Activated CD4-positive, alpha-beta memory T cell treated with anti-CD3 and anti-CD28 coated beads for 36 hours (primary cell): ENCODE results near the gene ZRANB1. TPM values are rescaled to one million over a fixed set of nuclear protein-coding genes. Genes with fewer than 3 reads are reported as not detected.
"Not testable (repeated sequence)": the region's sequence is repeated elsewhere in the genome, so short reads cannot be mapped to it uniquely, and the experiment has no call there.

ENCODE experiments used
- CTCF ChIA-PET: fragments of 350-600 bp; sonication (Branson Sonifier 250); formaldehyde crosslinking; loops from one replicate; lab custom pipeline; 2021; ENCODE audit warnings: antibody characterized with exemption, inconsistent platforms; lab: Charles Lee
- POLR2A ChIA-PET: fragments of 350-600 bp; sonication (Branson Sonifier 250); formaldehyde crosslinking; loops from one replicate; lab custom pipeline; 2021; ENCODE audit warnings: antibody characterized with exemption; lab: Charles Lee
- DNase-seq: peaks from one replicate; pipeline ENCODE4 v3.0.0-alpha.2; 2020
- H3K27ac Mint-ChIP-seq: one replicate; pipeline ENCODE4 v1.8.0; 2021; ENCODE audit warnings: mixed read lengths
- H3K27me3 Mint-ChIP-seq: one replicate; pipeline ENCODE4 v1.8.0; 2021; ENCODE audit warnings: mixed read lengths
- H3K36me3 Mint-ChIP-seq: one replicate; pipeline ENCODE4 v1.8.0; 2021; ENCODE audit warnings: mixed read lengths
- H3K4me1 Mint-ChIP-seq: one replicate; pipeline ENCODE4 v1.8.0; 2021; ENCODE audit warnings: low read depth, mixed read lengths
- H3K4me3 Mint-ChIP-seq: one replicate; pipeline ENCODE4 v1.8.0; 2021; ENCODE audit warnings: mild to moderate bottlenecking, mixed read lengths
- H3K9me3 Mint-ChIP-seq: one replicate; pipeline ENCODE4 v1.8.0; 2021; ENCODE audit warnings: mixed read lengths
- intact Hi-C: fragments of 100-400 bp; cut with micrococcal nuclease; formaldehyde crosslinking; loops from one replicate; pipeline ENCODE4 v1.15.1; 2023
- total RNA-seq, 2 experiments: library from RNA; stranded (reverse); gene quantifications; one replicate each; pipeline ENCODE4 v1.2.3, GENCODE V29; 2021

ZRANB1 gene
- total RNA-seq, 2 experiments from 2014 or later, result 10.5 to 10.8 TPM

DNA sequence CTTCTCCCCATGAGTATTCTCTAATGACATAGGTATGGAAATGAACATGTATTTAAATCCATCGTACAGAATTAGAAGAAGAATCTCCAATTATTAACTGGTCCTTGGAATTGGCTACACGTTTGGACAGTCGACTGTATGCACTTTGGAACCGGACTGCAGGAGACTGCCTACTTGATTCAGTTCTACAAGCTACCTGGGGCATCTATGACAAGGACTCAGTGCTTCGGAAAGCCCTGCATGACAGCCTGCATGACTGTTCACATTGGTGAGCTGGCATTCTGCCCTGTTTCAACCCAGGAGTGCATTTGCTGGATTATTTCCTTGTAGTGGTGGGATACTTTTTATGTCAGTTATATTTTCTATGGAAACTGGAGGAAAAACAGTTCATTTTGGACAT lies 32.2 kb downstream of the ZRANB1 start:
- no peaks in the 10 kb centered on the region for H3K9me3 Mint-ChIP-seq
- peaks cover 17% of the 10 kb centered on the region for H3K4me1 Mint-ChIP-seq
- H3K4me3 Mint-ChIP-seq, result no peak overlapping the region
- ChIA-PET CTCF (no interaction called here), POLR2A (no interaction called here)
- DNase-seq, result no peak
- no peaks in the 10 kb centered on the region for H3K27me3 Mint-ChIP-seq
- H3K27ac Mint-ChIP-seq, result no peak overlapping the region
- intact Hi-C loops, result no loop called here
- peaks cover 15% of the 10 kb centered on the region for H3K36me3 Mint-ChIP-seq

DNA sequence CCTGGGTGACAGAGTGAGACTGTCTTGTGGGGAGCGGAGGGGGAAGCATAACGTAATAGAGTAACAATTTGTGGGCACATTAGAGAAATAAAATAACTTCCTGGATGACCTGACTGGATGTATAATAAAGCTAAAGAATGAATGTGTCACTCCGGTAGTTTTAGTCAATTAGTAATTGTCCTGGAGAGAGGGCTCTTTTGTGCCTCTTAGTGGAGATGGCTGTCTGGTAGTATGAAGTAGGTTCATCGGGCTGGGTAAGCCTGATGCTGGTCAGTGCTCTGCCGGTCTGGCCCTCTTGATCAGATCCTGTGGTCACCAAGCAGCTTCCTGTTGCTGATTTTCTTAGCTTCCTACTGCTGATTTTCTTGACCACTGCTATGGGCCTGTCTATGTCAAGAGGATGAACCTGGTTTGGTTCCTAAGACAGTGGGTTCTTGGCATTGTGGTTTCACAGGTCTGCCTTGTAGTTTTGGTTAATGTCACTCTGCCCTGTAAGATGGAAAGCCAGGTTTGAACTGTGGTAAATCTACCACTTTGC lies 34.1 kb downstream of the ZRANB1 start:
- Mint-ChIP-seq H3K36me3 (peaks cover 17% of the 10 kb centered on the region), H3K27ac (no peak overlapping the region)
- intact Hi-C loops, result loop anchor here (5.0 kb wide), 2 partner anchors 34 to 59 kb away; partner anchors contain the start of gene ZRANB1

DNA sequence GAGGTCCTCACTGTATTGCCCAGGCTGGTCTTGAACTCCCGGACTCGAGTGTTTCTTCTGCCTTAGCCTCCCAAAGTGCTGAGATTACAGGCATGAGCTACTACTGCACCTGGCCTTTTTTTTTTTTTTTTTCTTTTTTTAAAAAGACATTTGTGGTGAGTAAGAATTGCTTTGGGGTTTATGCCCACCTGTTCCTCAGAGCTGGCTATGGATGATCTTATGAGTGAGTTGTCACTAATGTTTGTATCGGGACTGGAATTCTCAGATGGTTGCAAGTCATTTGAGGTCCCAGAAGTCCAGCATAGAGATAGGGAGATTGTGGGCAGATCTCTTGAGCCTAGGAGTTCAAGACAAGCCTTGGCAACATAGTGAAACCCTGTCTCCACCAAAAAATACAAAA lies 35.2 kb downstream of the ZRANB1 start:
- intact Hi-C loops, result loop anchor here (5.0 kb wide), 2 partner anchors 35 to 60 kb away; partner anchors contain the start of gene ZRANB1
- H3K4me1 Mint-ChIP-seq, result peaks cover 8% of the 10 kb centered on the region
- peaks cover 23% of the 10 kb centered on the region for H3K36me3 Mint-ChIP-seq
- H3K9me3 Mint-ChIP-seq, result no peaks in the 10 kb centered on the region
- H3K27ac Mint-ChIP-seq, result no peak overlapping the region
- ChIA-PET POLR2A (no interaction called here), CTCF (no interaction called here)
- H3K4me3 Mint-ChIP-seq, result no peak overlapping the region
- DNase-seq, result no peak
- H3K27me3 Mint-ChIP-seq, result no peaks in the 10 kb centered on the region

More for the DNA sequence above, 34.1 kb downstream of the ZRANB1 start:
- DNase-seq, result no peak
- Mint-ChIP-seq H3K9me3 (no peaks in the 10 kb centered on the region), H3K27me3 (no peaks in the 10 kb centered on the region), H3K4me3 (no peak overlapping the region), H3K4me1 (peaks cover 14% of the 10 kb centered on the region)
- CTCF ChIA-PET, result no interaction called here
- POLR2A ChIA-PET, result no interaction called here

DNA sequence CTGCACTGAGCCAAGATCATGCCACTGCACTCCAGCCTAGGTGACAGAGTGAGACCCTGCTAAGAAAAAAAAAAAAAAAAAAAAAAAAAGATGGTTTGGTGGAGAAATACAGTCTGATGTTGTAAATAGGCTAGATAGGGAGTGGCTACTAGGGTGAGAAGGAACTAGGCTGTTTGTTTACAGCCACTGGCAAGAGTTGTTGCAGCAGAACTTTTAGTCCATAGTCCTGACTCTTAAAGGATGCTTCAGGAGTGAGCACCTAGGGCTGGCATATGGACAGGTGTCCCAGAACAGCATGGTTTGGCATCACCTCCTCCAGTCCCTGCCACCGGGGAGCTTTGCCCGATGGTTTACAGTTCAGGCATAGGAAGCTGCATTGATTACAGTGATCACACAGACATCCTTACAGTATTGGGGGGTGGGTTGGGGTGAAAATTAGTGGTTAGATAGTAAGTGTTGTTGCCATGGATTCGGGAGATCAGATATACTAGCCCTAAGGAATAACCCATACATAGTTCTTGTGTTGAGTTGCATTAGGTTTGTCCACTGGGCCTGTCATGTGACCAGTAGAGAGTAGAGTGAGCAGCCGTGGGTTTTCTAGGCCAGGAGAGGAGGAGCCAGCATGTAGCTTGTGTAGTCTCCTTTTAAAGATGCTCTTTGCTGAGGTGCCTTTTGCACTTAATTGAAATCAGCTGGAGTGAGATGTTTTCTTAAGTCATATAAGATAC lies 35.9 kb downstream of the ZRANB1 start:
- ChIA-PET CTCF (no interaction called here), POLR2A (no interaction called here)
- intact Hi-C loops, result loop anchor here (5.0 kb wide), 2 partner anchors 36 to 61 kb away; partner anchors contain the start of gene ZRANB1
- Mint-ChIP-seq H3K4me3 (no peak overlapping the region), H3K9me3 (no peaks in the 10 kb centered on the region), H3K36me3 (peaks cover 25% of the 10 kb centered on the region), H3K4me1 (peaks cover 8% of the 10 kb centered on the region), H3K27ac (no peak overlapping the region), H3K27me3 (no peaks in the 10 kb centered on the region)
- DNase-seq, result no peak

DNA sequence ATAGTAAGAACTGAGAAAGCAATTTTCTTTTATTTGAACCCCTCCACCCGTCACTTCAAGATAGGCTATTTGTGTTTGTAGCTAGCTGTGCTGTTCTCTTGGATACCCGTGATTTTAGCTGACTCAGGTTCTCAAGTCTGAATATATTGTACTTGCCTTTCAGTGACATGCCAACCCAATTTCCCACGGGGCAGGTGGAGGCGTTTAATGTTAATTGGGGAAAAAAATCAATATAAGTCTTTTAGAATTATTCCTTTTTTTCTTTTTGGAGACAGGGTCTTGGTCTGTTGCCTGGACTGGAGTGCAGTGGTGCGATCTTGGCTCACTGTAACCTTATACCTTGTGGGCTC lies 36.4 kb downstream of the ZRANB1 start:
- ChIA-PET CTCF (no interaction called here), POLR2A (interaction anchor here (0.6 kb wide), 1 partner anchor 17 kb away, joined by 3 read pairs; no protein-coding TSS in a partner anchor)
- H3K4me1 Mint-ChIP-seq, result peaks cover 8% of the 10 kb centered on the region
- no peak overlapping the region for H3K4me3 Mint-ChIP-seq
- intact Hi-C loops, result loop anchor here (5.0 kb wide), 2 partner anchors 36 to 61 kb away; partner anchors contain the start of gene ZRANB1
- no peaks in the 10 kb centered on the region for H3K9me3 Mint-ChIP-seq
- no peaks in the 10 kb centered on the region for H3K27me3 Mint-ChIP-seq
- H3K36me3 Mint-ChIP-seq, result peaks cover 28% of the 10 kb centered on the region
- H3K27ac Mint-ChIP-seq, result no peak overlapping the region
- no peak for DNase-seq

DNA sequence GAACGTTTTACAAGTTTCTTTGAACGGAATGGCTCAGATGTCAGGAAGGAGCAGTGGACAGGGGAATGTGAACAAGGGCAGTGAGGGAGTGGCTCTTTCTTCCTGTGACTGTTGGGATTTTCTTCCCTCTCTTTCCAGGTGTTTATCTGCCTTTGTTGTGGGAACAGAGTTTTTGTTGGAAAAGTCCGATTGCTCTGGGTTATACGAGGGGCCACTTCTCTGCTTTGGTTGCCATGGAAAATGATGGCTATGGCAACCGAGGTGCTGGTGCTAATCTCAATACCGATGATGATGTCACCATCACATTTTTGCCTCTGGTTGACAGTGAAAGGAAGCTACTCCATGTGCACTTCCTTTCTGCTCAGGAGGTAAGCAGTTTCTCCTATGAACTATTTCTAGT lies 41.4 kb downstream of the ZRANB1 start:
- Mint-ChIP-seq H3K9me3 (no peaks in the 10 kb centered on the region), H3K27me3 (no peaks in the 10 kb centered on the region), H3K4me1 (no peaks in the 10 kb centered on the region), H3K36me3 (peaks cover 34% of the 10 kb centered on the region), H3K27ac (no peak overlapping the region), H3K4me3 (no peak overlapping the region)
- DNase-seq, result no peak
- POLR2A ChIA-PET, result no interaction called here
- CTCF ChIA-PET, result interaction anchor here (1.8 kb wide), 1 partner anchor 9 kb away, joined by 5 read pairs; no protein-coding TSS in a partner anchor
- intact Hi-C loops, result no loop called here

DNA sequence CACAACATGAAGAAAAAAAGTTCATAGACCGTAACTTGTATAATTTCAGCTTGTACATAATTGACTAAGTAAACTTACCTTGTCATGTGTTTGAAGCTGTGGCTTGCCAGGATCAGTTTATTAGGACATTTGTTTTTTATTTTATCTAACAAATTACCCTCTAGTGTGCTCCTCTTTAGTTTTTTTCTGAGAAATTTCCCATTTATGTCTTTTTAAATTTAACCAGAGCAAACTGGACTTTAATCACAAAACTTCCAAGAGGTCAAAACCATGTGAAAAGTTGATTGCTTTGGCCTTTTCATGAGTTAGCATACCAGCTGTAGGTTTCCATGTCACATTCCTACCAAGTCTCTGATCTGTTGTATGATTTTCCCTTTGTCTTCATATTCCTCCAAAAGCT lies 42.5 kb downstream of the ZRANB1 start:
- POLR2A ChIA-PET, result no interaction called here
- no peak for DNase-seq
- intact Hi-C loops, result no loop called here
- peaks cover 2% of the 10 kb centered on the region for H3K4me1 Mint-ChIP-seq
- no peak overlapping the region for H3K4me3 Mint-ChIP-seq
- H3K9me3 Mint-ChIP-seq, result no peaks in the 10 kb centered on the region
- CTCF ChIA-PET, result no interaction called here
- no peak overlapping the region for H3K27ac Mint-ChIP-seq
- no peaks in the 10 kb centered on the region for H3K27me3 Mint-ChIP-seq
- H3K36me3 Mint-ChIP-seq, result peaks cover 31% of the 10 kb centered on the region

DNA sequence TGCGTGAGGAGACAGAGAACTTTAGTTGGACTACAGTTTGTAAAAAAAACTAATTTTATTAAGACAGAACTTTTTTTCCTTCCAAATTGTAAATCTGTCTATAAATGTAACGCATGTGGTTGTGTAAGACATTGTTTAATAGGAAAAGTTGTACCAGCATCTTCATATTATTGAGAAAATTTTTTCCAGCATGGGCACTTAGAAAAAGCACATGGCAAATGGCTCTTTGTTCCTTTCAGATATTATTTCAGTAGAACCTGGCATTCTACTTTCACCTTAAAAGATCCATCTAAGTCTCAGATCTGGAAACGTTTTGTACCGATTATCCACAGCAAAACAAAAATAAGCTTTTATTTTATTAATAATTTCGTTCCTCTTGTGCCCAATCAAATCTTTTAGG lies 43.2 kb downstream of the ZRANB1 start:
- intact Hi-C loops, result no loop called here
- POLR2A ChIA-PET, result no interaction called here
- H3K4me1 Mint-ChIP-seq, result peaks cover 2% of the 10 kb centered on the region
- H3K27ac Mint-ChIP-seq, result no peak overlapping the region
- no peaks in the 10 kb centered on the region for H3K9me3 Mint-ChIP-seq
- CTCF ChIA-PET, result no interaction called here
- H3K4me3 Mint-ChIP-seq, result no peak overlapping the region
- no peak for DNase-seq
- H3K36me3 Mint-ChIP-seq, result peaks cover 35% of the 10 kb centered on the region
- no peaks in the 10 kb centered on the region for H3K27me3 Mint-ChIP-seq

DNA sequence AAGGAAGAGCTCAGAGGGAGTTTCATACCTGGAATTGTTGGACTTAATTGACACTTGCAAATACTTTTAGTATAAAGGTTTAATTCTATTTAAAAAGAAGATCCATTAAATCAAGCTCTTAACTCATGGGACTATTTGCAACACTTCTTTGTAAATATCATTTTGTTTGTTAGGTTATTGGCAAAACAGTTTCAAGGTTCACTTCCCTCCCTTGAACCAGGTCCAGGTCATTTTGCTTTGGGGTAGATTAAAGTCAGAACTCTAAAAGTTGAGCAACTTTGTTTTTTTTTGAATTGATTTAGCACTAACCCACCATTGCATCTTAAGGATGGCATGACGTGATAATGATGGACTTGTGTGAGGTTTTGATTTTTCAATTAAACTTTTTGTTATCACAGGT lies 45.9 kb downstream of the ZRANB1 start:
- Mint-ChIP-seq H3K27me3 (no peaks in the 10 kb centered on the region), H3K4me1 (peaks cover 2% of the 10 kb centered on the region), H3K9me3 (no peaks in the 10 kb centered on the region), H3K4me3 (no peak overlapping the region), H3K36me3 (peaks cover 25% of the 10 kb centered on the region), H3K27ac (no peak overlapping the region)
- no peak for DNase-seq
- intact Hi-C loops, result no loop called here
- CTCF ChIA-PET, result interaction anchor here (1.1 kb wide), 1 partner anchor 35 kb away, joined by 3 read pairs; no protein-coding TSS in a partner anchor
- POLR2A ChIA-PET, result no interaction called here

DNA sequence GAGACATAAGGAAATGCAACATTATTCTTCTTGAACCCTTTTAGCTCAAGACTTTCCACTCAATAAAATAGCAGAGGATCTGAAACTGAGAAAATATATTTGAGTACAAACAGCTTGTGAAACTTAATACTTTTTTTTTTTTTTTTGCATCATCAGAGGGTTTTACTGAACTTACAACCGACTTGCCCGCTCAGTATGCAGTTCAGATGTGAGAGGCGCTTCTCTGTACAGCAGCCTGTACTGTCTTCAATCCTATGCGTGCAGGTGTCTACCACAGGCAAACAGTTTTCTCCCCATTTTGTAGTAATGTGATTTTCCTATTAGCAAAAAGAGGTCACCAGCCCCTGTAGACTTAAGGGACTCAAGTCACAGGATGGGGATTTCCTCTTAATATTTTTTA lies 46.8 kb downstream of the ZRANB1 start:
- intact Hi-C loops, H3K27me3 Mint-ChIP-seq, H3K4me1 Mint-ChIP-seq, DNase-seq, H3K27ac Mint-ChIP-seq, POLR2A ChIA-PET, H3K9me3 Mint-ChIP-seq, H3K4me3 Mint-ChIP-seq: not testable (repeated sequence)
- H3K36me3 Mint-ChIP-seq, result peaks cover 16% of the 10 kb centered on the region
- CTCF ChIA-PET, result interaction anchor here (0.7 kb wide), 1 partner anchor 873 kb away, joined by 3 read pairs; no protein-coding TSS in a partner anchor

DNA sequence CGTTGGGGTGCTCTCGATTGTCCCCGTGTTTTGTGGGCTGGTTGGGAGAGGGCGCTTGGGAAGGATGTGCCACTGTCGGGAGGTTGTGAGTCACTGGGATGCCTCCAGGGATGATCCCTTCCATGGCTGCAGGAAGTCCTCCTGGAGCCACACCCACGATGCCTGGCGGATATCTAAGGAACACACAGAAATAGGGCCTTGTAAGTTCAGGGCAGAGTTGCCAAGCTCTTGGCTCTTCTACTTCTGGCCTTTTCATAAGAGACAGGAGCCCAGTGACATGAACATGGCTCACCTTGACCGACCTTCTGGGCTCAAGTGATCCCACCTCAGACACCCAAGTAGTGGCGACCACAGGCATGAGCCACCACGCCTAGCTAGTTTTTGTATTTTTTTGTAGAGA lies 47.6 kb downstream of the ZRANB1 start:
- no peak for DNase-seq
- CTCF ChIA-PET, result no interaction called here
- Mint-ChIP-seq H3K27me3 (no peaks in the 10 kb centered on the region), H3K4me3 (no peak overlapping the region), H3K27ac (no peak overlapping the region), H3K36me3 (peaks cover 14% of the 10 kb centered on the region), H3K9me3 (no peaks in the 10 kb centered on the region), H3K4me1 (peaks cover 2% of the 10 kb centered on the region)
- POLR2A ChIA-PET, result no interaction called here
- intact Hi-C loops, result no loop called here

DNA sequence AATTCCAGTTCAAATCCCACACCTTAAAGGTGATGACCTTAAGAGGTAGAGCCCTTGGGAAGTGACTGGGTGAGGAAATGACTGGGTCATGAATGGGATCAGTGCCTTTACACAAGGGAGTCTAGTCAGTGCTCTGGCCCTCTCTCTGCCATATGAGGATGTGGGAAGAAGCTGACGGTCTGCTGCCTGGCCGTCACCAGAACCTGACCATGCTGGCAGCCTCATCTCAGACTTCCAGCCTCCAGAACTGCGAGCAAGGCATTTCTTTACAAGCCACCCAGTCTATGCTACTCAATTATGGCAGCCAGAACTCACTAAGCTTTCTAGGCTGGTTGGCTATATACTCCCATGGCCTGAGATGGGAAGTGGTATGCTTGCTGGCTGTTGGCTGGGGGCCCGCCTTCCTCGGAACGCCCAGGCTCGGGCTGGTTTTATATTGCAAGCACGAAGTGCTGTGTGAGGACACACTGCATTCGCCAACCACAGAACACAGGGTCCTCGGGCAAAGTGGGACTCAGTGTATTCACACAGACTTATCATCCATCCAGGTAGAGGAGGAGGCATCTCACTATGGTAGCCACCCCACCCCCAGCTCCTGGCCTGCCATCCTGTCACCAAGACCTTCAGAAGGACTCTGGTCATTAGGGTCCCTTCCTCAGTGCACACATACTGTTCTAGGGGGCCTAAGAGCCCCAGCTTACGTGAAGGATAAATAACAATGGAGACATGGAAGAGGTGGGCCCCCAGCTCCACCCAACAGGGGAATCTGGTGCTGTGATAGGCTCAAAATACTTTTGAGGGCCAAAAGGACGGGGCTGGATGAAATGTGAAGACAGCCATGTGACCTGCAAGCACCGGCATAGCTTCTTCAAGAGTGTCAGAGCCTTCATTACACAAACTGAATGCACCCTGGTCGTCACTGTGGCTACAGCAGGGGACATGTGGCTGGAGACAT lies 49.0 kb downstream of the ZRANB1 start:
- DNase-seq, result peak; percentile 3
- intact Hi-C loops, result no loop called here
- H3K36me3 Mint-ChIP-seq, result peaks cover 5% of the 10 kb centered on the region
- ChIA-PET CTCF (interaction anchor here (0.6 to 0.8 kb wide), 3 partner anchors 10 to 942 kb away, joined by 3 read pairs; no protein-coding TSS in a partner anchor), POLR2A (no interaction called here)
- no peak overlapping the region for H3K4me3 Mint-ChIP-seq
- no peak overlapping the region for H3K27ac Mint-ChIP-seq
- no peaks in the 10 kb centered on the region for H3K27me3 Mint-ChIP-seq
- H3K9me3 Mint-ChIP-seq, result no peaks in the 10 kb centered on the region
- H3K4me1 Mint-ChIP-seq, result peaks cover 2% of the 10 kb centered on the region
